MCF 10A (cell line): ENCODE results near the gene TBC1D24. TPM values are rescaled to one million over a fixed set of nuclear protein-coding genes. Genes with fewer than 3 reads are reported as not detected.
"Not testable (repeated sequence)": the region's sequence is repeated elsewhere in the genome, so short reads cannot be mapped to it uniquely, and the experiment has no call there.

Source experiments
- BruUV-seq: library from RNA; stranded (reverse); fragments of 400-500 nt; replicated peaks from 2 replicates; lab custom pipeline; 2021; lab: Mats Ljungman, UMichigan
- CTCF ChIA-PET: fragments of 300-600 bp; sonication (Branson Sonifier 250); formaldehyde crosslinking; extraction: SDS; loops from one replicate; lab custom pipeline; 2021; ENCODE audit warnings: antibody characterized with exemption, inconsistent platforms; lab: Yijun Ruan, JAX
- POLR2A ChIA-PET: fragments of 300-600, 350-650 bp; sonication (Branson Sonifier 250); formaldehyde crosslinking; extraction: SDS; loops from one replicate; lab custom pipeline; 2020; ENCODE audit warnings: antibody characterized with exemption, inconsistent platforms; lab: Yijun Ruan, JAX
- DNase-seq: peaks from one replicate; pipeline ENCODE4 v3.0.0-alpha.2; 2018; ENCODE audit not compliant: unreplicated experiment
- H3K27ac Mint-ChIP-seq: one replicate; pipeline ENCODE4 v1.8.0; 2022; ENCODE audit warnings: mild to moderate bottlenecking, low read depth, mixed read lengths; ENCODE audit not compliant: unreplicated experiment
- H3K27me3 Mint-ChIP-seq: one replicate; pipeline ENCODE4 v1.8.0; 2022; ENCODE audit warnings: mixed read lengths; ENCODE audit not compliant: insufficient read depth, unreplicated experiment
- H3K36me3 Mint-ChIP-seq: one replicate; pipeline ENCODE4 v1.8.0; 2022; ENCODE audit warnings: mild to moderate bottlenecking, moderate library complexity, mixed read lengths; ENCODE audit not compliant: insufficient read depth, unreplicated experiment
- H3K4me1 Mint-ChIP-seq: one replicate; pipeline ENCODE4 v1.8.0; 2022; ENCODE audit warnings: mixed read lengths; ENCODE audit not compliant: insufficient read depth, unreplicated experiment
- H3K4me3 Mint-ChIP-seq: one replicate; pipeline ENCODE4 v1.8.0; 2022; ENCODE audit warnings: mild to moderate bottlenecking, moderate library complexity, mixed read lengths; ENCODE audit not compliant: unreplicated experiment
- H3K9me3 Mint-ChIP-seq: one replicate; pipeline ENCODE4 v1.8.0; 2022; ENCODE audit warnings: mixed read lengths; ENCODE audit not compliant: unreplicated experiment
- CTCF ChIP-seq: fragments of 200-600 bp; IDR thresholded peaks from one replicate; pipeline ENCODE4 v1.8.0; 2022; ENCODE audit warnings: antibody characterized with exemption, mild to moderate bottlenecking; ENCODE audit not compliant: unreplicated experiment
- intact Hi-C: fragments of 100-400 bp; cut with micrococcal nuclease; formaldehyde crosslinking; loops from 2 replicates; pipeline ENCODE4 v1.14.1; 2022
- total RNA-seq: library from RNA; stranded (reverse); gene quantifications from 2 replicates; pipeline ENCODE4 v1.2.3, GENCODE V29; 2022

TBC1D24 gene
- total RNA-seq, 1 experiment from 2014 or later = 8.1 TPM

GRCh38 chr16:2533912-2534311, 59.0 kb downstream of the TBC1D24 start:
- ChIA-PET CTCF (no interaction called here), POLR2A (interaction anchor here (3.4 kb wide), 1 partner anchor 19 kb away, joined by 57 read pairs; the partner anchor contains the start of gene ATP6V0C)
- Mint-ChIP-seq H3K4me3 (peak overlapping the region; percentile 23), H3K9me3 (no peaks in the 10 kb centered on the region), H3K36me3 (peaks cover 11% of the 10 kb centered on the region), H3K27ac (no peak overlapping the region), H3K27me3 (no peaks in the 10 kb centered on the region), H3K4me1 (peaks cover 16% of the 10 kb centered on the region)
- no peak for TF ChIP-seq CTCF
- no TSS peak for BruUV-seq
- intact Hi-C loops = no loop called here
- DNase-seq = no peak

GRCh38 chr16:2534335-2534734, 59.4 kb downstream of the TBC1D24 start:
- BruUV-seq, intact Hi-C loops, DNase-seq, H3K27me3 Mint-ChIP-seq, H3K9me3 Mint-ChIP-seq, H3K27ac Mint-ChIP-seq: not testable (repeated sequence)
- ChIA-PET POLR2A (interaction anchor here (0.7 to 4.2 kb wide), 2 partner anchors 15 to 1768 kb away, joined by 3 to 24 read pairs; partner anchors contain the start of gene AMDHD2), CTCF (interaction anchor here (0.9 kb wide), 1 partner anchor 10 kb away, joined by 3 read pairs; no protein-coding TSS in a partner anchor)
- peaks cover 20% of the 10 kb centered on the region for H3K4me1 Mint-ChIP-seq
- peak overlapping the region; percentile 23 for H3K4me3 Mint-ChIP-seq
- H3K36me3 Mint-ChIP-seq = peaks cover 11% of the 10 kb centered on the region

- Mint-ChIP-seq H3K27ac (no peak overlapping the region), H3K4me1 (peaks cover 17% of the 10 kb centered on the region), H3K36me3 (peaks cover 19% of the 10 kb centered on the region), H3K27me3 (no peaks in the 10 kb centered on the region), H3K9me3 (no peaks in the 10 kb centered on the region), H3K4me3 (no peak overlapping the region)
- no TSS peak for BruUV-seq
- DNase-seq = no peak
- CTCF ChIA-PET = no interaction called here
- intact Hi-C loops = no loop called here
- TF ChIP-seq CTCF = no peak
- POLR2A ChIA-PET = interaction anchor here (3.4 to 4.2 kb wide), 2 partner anchors 16 to 21 kb away, joined by 24 to 26 read pairs; partner anchors contain the start of genes AMDHD2 and ATP6V0C
Measured at GRCh38 chr16:2535625-2536013, 60.7 kb downstream of the TBC1D24 start.

GRCh38 chr16:2537451-2538379, 62.8 kb downstream of the TBC1D24 start, which contains the start of gene PDPK1:
PDPK1 (plus strand) TSS chr16:2538021; CDS start chr16:2538113, 92 bp downstream.
- Mint-ChIP-seq H3K36me3 (peaks cover 8% of the 10 kb centered on the region), H3K9me3 (no peaks in the 10 kb centered on the region), H3K4me1 (peaks cover 12% of the 10 kb centered on the region), H3K4me3 (peak within 1 kb of the TSS; percentile 79), H3K27ac (peak within 1 kb of the TSS; percentile 79), H3K27me3 (no peaks in the 10 kb centered on the region)
- intact Hi-C loops = no loop called here
- TF ChIP-seq CTCF = no peak
- DNase-seq = peak; percentile 95
- CTCF ChIA-PET = no interaction called here
- POLR2A ChIA-PET = interaction anchor here (0.6 to 4.2 kb wide), 8 partner anchors 18 to 375 kb away, joined by 3 to 26 read pairs (median 4); partner anchors contain the start of genes AMDHD2, ATP6V0C, ECI1 and PGP
- BruUV-seq = no TSS peak

GRCh38 chr16:2539192-2539844, 64.4 kb downstream of the TBC1D24 start:
- intact Hi-C loops, H3K9me3 Mint-ChIP-seq, H3K27me3 Mint-ChIP-seq, H3K27ac Mint-ChIP-seq, DNase-seq, H3K36me3 Mint-ChIP-seq, POLR2A ChIA-PET: not testable (repeated sequence)
- CTCF ChIA-PET = interaction anchor here (0.7 kb wide), 1 partner anchor 48 kb away, joined by 5 read pairs; no protein-coding TSS in a partner anchor
- Mint-ChIP-seq H3K4me1 (peaks cover 11% of the 10 kb centered on the region), H3K4me3 (peak overlapping the region; percentile 76)
- BruUV-seq = TSS peak; percentile 53

GRCh38 chr16:2539845-2540458, 65.0 kb downstream of the TBC1D24 start:
- BruUV-seq, DNase-seq, H3K9me3 Mint-ChIP-seq, intact Hi-C loops, H3K36me3 Mint-ChIP-seq, H3K27me3 Mint-ChIP-seq, H3K27ac Mint-ChIP-seq, POLR2A ChIA-PET: not testable (repeated sequence)
- CTCF ChIA-PET = interaction anchor here (0.7 kb wide), 1 partner anchor 48 kb away, joined by 5 read pairs; no protein-coding TSS in a partner anchor
- peak overlapping the region; percentile 76 for H3K4me3 Mint-ChIP-seq
- H3K4me1 Mint-ChIP-seq = peaks cover 11% of the 10 kb centered on the region
